ENCODE measurements around the gene FXYD1.

FXYD1 gene

GRCh38 chr19:35181387-35181786, 42.8 kb downstream of the FXYD1 start:
- H3K9me3 ChIP-seq (ENCODE audit: control insufficient read depth in 2 of 2, low read length in 2 of 2) = no peaks in the 10 kb centered on the region
- H3K4me3 ChIP-seq (ENCODE audit: low read length in 2 of 2) = no peak overlapping the region
- H3K4me1 ChIP-seq (ENCODE audit: control insufficient read depth in 2 of 2, insufficient read depth in 2 of 2, low read length in 2 of 2) = no peaks in the 10 kb centered on the region
- H3K27me3 ChIP-seq (ENCODE audit: control insufficient read depth in 2 of 2, insufficient read depth in 2 of 2, low read length in 2 of 2) = peaks cover 0 to 3% of the 10 kb centered on the region in 2 donors
- H3K9ac ChIP-seq (ENCODE audit: low read depth in 1 of 2, low read length in 2 of 2) = no peak overlapping the region
- H3K27ac ChIP-seq (ENCODE audit: low read depth in 2 of 2, low read length in 2 of 2) = no peak overlapping the region
- H3K36me3 ChIP-seq (ENCODE audit: control insufficient read depth in 2 of 2, insufficient read depth in 2 of 2, low read length in 2 of 2) = no peaks in the 10 kb centered on the region

GRCh38 chr19:35184267-35184666, 45.6 kb downstream of the FXYD1 start:
- H3K4me3 ChIP-seq (ENCODE audit: low read length in 2 of 2) = no peak overlapping the region
- H3K27ac ChIP-seq (ENCODE audit: low read depth in 2 of 2, low read length in 2 of 2) = no peak overlapping the region
- H3K27me3 ChIP-seq (ENCODE audit: control insufficient read depth in 2 of 2, insufficient read depth in 2 of 2, low read length in 2 of 2) = peaks cover 0 to under 1% of the 10 kb centered on the region in 2 donors
- H3K36me3 ChIP-seq (ENCODE audit: control insufficient read depth in 2 of 2, insufficient read depth in 2 of 2, low read length in 2 of 2) = no peaks in the 10 kb centered on the region
- H3K4me1 ChIP-seq (ENCODE audit: control insufficient read depth in 2 of 2, insufficient read depth in 2 of 2, low read length in 2 of 2) = no peaks in the 10 kb centered on the region
- H3K9ac ChIP-seq (ENCODE audit: low read depth in 1 of 2, low read length in 2 of 2) = no peak overlapping the region
- no peaks in the 10 kb centered on the region for H3K9me3 ChIP-seq (ENCODE audit: control insufficient read depth in 2 of 2, low read length in 2 of 2)

- Histone ChIP-seq H3K4me1 (ENCODE audit: control insufficient read depth in 2 of 2, insufficient read depth in 2 of 2, low read length in 2 of 2) (no peaks in the 10 kb centered on the region), H3K9me3 (ENCODE audit: control insufficient read depth in 2 of 2, low read length in 2 of 2) (no peaks in the 10 kb centered on the region), H3K4me3 (ENCODE audit: low read length in 2 of 2) (no peak overlapping the region), H3K36me3 (ENCODE audit: control insufficient read depth in 2 of 2, insufficient read depth in 2 of 2, low read length in 2 of 2) (no peaks in the 10 kb centered on the region), H3K27me3 (ENCODE audit: control insufficient read depth in 2 of 2, insufficient read depth in 2 of 2, low read length in 2 of 2) (no peaks in the 10 kb centered on the region), H3K27ac (ENCODE audit: low read depth in 2 of 2, low read length in 2 of 2) (no peak overlapping the region), H3K9ac (ENCODE audit: low read depth in 1 of 2, low read length in 2 of 2) (no peak overlapping the region)
These were observed 46.3 kb downstream of the FXYD1 start for GRCh38 chr19:35184884-35185283.

Measured in mucosa of rectum (tissue), 2 donors.